ENCODE results near the gene SOHLH1.

- TF ChIP-seq CTCF (IDR thresholded peaks at IDR 0.05; ENCODE audit: low read depth, low read length) (no peak), EZH2phosphoT487 (IDR thresholded peaks at IDR 0.05; ENCODE audit: low read depth) (no peak)
Measured at GRCh38 chr9:135660407-135660806, 38.9 kb downstream of the SOHLH1 start.
